GM21786 (cell line): ENCODE data around the gene BCHE.
"Not testable (repeated sequence)": the region's sequence is repeated elsewhere in the genome, so short reads cannot be mapped to it uniquely, and the experiment has no call there.

Experiments
- ATAC-seq: cut with Tn5 transposase; IDR thresholded peaks from one replicate; pipeline ENCODE4 v1.9.1; 2021; ENCODE audit not compliant: unreplicated experiment

BCHE gene

DNA sequence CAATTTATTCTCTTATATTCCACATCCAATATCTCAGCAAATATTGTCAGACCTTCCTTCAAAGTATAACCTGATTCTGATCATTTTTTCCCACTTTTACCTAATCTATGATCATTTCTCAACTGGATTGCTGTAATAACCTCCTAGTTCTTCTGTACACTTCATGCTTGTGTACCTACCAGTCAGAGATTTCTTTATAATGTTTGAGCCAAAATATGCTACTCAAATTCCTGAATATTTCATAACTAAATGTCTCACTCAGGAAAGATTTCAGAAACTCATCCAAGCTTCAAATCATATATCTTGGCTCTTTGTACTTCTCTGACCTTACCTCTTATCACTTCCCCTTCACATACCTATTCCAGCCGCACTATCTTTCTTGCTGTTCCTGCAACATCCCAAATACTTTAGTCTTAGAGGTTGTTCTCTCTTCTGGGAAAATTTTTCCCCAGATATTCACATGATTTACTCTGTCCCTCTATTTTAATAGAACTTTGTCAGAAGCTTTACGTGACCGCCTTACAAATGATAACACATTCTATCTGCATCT lies 20.0 kb downstream of the BCHE start:
- no peak for ATAC-seq

DNA sequence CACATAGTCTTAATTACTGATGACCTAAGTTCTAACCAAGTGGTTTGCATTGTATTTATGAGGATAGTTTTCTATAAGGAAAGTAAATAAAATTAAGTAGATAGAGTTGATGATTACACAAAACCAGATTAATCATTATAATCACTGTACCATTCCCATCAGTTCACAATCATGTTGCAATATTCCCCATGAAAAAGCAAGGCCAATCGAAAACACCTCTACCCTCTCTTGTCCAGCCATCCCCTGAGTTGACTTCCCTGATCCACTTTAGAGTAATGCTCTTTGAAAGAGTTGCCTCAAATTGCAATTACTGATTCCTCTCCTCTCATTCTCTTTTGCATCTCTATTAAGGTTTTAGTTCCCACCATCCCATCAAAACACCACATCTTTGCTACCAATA lies 21.0 kb downstream of the BCHE start:
- no peak for ATAC-seq

- peak; percentile 44 for ATAC-seq
Observed at GRCh38 chr3:165815682-165816081, 21.5 kb downstream of the BCHE start.

DNA sequence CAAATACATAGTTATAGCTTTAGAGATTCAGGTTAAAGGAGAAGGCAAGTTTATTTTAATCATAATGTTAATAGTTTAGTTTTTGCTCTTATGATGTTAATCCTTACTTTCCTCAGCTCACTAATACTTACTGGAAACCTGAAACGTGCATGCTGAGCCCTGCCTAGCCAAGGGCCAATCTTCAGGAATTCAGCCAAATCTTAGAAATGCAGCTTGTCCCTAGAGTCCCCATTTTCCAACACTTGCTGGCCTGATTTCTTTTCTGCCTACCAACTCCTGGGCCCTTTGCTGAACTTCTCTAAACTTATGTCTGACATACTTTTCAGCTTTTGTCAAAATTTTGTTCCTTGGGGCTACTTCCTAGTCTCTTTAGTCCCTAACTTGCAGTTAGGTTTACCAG lies 22.8 kb downstream of the BCHE start:
- ATAC-seq = no peak

GRCh38 chr3:165807937-165808336 lies 29.3 kb downstream of the BCHE start:
- not testable (repeated sequence) for ATAC-seq

DNA sequence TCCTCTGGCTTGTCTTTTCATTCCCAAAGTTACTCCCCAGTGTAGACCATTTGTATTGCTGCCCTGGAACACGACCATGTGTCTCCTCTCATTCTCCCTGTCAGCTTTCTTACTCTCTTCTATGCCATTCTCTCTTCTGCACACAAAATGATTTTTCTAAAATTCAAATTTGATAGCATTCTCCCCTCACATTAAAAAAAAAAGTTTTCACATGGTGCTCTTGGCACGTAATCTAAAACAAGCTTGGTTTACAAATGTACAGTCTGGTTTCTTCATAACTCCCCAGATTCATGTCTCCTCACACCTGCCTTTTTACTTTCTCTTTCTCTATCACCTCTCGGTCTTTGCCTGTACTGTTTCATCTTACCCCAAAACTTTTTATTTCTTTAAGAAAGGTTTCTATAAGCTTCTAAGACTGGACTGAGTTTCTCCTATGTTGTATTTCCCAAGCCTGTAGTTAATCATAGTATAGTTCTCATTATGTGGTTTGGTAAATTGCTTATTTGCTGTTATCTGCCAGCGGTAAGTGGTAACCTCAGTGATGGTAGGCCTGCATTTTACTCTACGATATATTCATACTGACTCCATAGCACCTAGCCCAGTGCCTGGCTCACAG lies 31.2 kb downstream of the BCHE start:
- peak; percentile 81 for ATAC-seq

DNA sequence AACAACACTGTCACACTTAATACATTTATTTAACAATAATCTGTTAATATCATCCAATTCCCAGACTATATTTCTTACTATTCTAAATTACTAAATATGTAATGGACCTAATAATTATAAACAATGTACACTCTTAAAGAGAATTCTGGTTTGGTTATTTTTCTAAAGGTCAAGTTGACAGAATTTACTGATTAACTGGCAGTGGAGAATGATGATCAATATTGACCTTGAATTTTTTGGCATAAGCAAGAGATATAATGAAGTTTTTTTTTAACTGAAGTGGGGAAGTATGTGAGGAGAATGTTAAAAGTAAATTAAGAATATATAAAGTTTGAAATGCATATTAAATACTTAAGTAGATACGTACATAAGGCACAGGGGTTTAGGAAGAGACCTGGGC lies 33.8 kb downstream of the BCHE start:
- ATAC-seq = no peak

GRCh38 chr3:165800970-165801369 lies 36.3 kb downstream of the BCHE start:
- peak; percentile 74 for ATAC-seq

DNA sequence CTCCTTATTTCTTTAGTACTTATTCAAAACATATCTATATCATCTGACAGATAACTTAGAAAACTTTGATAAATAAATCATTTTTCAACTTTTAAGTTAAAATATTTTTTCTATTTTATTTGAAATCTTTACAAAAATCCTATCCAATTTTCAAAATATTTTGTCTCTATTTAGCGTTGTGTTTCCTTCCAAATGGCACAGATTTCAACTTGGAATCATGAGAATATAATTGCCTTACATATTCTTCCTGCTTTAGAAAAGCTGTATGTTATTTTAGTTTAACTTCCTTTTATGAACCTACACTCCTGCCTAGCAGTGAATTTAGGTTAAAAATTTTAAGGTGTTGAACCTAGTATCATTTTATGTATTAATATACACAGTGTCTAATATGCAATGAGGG lies 38.2 kb downstream of the BCHE start:
- no peak for ATAC-seq

- ATAC-seq = no peak
Observed at GRCh38 chr3:165797551-165797950, 39.7 kb downstream of the BCHE start.

- ATAC-seq = no peak
Observed at GRCh38 chr3:165796701-165797100, 40.5 kb downstream of the BCHE start.

DNA sequence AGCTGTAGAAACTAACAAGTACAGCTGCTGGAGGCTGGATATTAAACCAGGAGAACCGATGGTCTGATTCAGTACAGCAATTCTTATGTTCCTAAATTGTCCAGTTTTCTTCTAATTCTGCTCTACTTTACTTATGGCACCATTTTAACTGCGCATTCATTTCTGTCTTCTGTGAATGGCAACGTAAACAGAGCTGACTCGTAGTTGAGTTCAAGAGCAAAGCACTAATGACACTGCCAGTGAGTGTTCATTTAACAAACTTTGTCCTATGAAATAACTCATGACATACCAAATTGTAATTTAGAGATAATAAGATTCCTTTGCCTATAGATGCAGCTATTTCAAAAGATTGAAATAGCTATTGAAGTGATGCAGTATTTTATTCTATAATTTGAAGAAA lies 48.7 kb downstream of the BCHE start:
- no peak for ATAC-seq

DNA sequence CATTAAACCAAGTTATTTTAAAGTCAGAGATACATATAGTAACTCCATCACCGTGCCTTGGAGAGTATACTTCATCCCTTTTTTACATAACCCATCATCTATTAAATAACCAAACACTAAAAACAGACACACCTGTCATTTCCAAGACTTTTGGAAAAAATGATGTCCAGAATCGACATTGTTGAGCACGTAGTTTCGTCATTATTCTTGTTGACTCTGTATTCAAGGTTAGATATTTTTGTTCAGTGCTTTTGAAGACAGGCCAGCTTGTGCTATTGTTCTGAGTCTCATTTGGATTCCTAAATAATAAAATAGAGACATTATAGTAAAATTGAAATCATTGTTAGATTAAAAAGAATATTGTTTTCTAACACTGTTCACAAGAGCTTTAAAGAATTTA lies 51.2 kb downstream of the BCHE start:
- ATAC-seq = no peak

GRCh38 chr3:165784337-165784736 lies 52.9 kb downstream of the BCHE start:
- ATAC-seq = no peak

DNA sequence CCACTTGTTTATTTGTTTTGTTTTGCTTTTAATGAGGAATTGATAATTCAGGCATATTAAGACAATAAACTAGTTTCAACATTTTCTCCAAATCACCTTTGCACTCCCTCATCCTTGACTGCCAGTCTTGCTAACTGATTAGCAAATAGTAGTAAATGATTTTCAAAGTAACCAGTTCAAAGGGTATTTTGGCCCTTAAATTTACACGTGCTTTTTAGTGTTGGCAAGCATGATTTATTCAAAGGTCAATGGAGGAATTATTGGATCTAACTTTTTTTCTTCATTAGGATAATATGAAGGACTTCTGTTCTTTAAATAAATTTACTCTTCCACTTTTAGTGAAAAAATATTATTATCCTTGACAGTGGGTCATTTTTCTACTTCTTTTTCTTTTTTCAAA lies 53.8 kb downstream of the BCHE start:
- no peak for ATAC-seq

DNA sequence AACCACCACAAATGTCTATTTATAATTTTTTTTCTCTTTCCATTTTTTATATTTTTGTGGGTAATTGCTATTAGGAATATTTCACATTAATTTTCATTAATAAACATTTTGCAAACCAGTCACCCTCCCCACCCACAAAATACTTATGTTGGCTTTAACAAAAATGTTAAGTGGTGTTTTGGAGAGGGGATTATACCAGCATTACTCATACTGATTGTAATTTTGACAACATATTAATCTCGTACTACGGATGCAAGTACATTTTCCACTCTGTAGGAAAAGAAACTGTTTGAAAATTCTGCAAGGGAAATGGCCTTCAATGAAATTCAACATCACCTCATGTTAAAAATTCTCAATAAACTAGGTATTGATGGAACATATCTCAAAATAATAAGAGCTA lies 58.3 kb downstream of the BCHE start:
- ATAC-seq = no peak

- ATAC-seq = no peak
Observed at GRCh38 chr3:165778456-165778855, 58.8 kb downstream of the BCHE start.

DNA sequence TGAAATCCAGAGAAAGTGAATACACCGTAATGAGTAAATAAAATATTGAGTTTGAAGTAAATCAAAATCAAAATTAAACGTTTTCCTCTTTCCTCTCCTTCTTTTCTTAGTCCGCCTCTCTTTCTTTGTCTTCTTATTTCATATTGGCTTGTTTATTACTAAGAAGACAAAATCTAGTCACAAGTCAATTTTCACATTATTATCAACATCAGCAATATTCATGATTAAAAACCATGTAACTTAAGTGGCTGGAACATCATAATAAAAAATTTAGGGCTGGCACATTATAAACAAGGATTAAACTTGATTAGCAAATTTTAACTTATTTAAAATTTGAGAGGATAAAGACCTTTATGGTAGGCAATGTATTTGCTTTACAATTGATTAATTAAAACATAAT lies 61.4 kb downstream of the BCHE start:
- no peak for ATAC-seq

DNA sequence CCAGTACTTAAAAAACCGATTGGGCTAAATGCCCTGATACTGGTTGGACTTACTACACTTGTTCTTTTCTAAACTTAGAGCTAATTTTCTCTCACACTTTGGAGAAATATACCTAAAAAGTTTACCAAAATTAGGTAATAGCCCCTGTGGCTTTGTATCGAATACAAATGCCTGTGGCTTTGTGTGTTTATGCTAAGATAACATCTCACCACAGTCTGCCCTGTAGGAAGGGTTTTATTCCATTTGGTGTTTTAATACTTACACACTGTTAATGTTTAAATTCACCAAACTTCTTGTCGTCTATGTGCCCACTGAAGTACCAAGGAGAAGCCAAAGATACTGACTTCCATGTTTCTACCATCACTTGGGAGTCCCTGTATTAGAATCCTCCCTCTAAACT lies 66.4 kb downstream of the BCHE start:
- ATAC-seq = no peak

- no peak for ATAC-seq
Observed at GRCh38 chr3:165768680-165769079, 68.5 kb downstream of the BCHE start.

- ATAC-seq = no peak
Observed at GRCh38 chr3:165759041-165759440, 78.2 kb downstream of the BCHE start.

- ATAC-seq = no peak
Observed at GRCh38 chr3:165755571-165755970, 81.7 kb downstream of the BCHE start.
